ENCODE results near the gene TBC1D22A.
"Not testable (repeated sequence)": the region's sequence is repeated elsewhere in the genome, so short reads cannot be mapped to it uniquely, and the experiment has no call there.

The TBC1D22A gene

DNA sequence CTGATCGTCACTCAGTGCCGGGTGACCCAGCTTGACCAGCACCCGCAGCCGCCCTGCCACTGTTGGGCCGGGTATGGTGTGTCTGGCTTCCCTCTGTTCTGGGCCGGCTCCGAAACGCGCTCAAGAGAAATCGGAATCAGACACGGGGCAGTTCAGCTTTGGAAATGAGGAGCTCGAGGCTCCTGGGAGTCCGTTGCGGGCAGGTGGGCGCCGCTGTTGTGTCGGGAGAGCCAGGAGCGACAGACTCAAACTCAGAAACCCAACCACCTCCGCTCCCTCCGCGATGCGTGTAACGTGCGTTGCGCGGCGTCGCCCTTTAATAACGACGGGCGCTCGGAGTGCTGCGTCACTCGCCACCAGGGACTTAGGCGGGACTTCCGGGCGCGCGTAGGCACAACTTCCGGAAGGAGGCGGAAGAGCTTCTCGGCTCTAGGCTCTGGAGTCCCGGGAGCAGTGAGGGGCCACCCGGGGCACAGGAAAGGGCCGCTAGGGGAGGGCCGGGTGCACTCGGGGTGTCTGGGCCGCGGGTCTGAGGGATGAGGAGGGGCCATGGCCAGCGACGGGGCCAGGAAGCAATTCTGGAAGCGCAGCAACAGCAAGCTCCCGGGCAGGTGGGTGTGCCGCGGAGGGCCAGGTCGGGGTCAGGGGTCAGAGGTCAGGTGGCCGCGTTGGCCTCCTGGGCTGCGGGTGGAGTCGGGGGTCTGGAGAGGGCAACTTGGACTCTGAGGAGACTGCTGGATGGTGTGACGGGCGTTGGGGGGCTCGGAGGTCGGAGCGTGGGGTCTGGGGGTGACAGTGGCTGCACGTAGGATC, at the start of gene TBC1D22A:
Gene TBC1D22A, plus strand, starts transcription at position 413 of the 813 bp plus-strand sequence. Its CDS starts 137 bp downstream, at position 550.
- DNase-seq (ENCODE audit: low read depth in 2 of 2), result peak; percentile 87 to 91

- no peak for DNase-seq (ENCODE audit: low read depth in 2 of 2)
Measured at GRCh38 chr22:46714550-46714949, 47.9 kb upstream of the TBC1D22A start.

DNA sequence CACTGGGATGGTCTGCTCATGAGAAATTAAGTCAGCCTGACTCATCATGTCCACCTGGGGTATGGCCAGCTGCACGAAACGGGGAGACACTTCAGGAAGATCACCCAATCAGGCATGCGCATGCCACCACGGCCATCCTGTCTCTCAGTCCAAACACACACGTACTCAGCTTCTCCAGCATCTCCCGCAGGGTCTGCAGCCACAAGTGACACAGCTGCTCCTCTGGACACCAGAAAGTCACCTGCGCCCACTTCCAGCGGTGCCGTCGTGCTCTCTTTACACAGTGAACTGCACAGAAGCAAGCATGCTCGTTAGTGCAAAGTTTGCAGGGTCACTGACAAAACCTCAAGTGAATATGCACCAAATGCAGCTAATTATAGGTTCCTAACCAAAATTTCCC, 42.5 kb upstream of the TBC1D22A start:
- no peak for DNase-seq (ENCODE audit: low read depth in 2 of 2)

- no peak for DNase-seq (ENCODE audit: low read depth in 2 of 2)
Measured at GRCh38 chr22:46721501-46722085, 40.9 kb upstream of the TBC1D22A start.

GRCh38 chr22:46723882-46724281, 38.6 kb upstream of the TBC1D22A start:
- DNase-seq (ENCODE audit: low read depth in 2 of 2), result no peak

GRCh38 chr22:46725096-46725495, 37.4 kb upstream of the TBC1D22A start:
- DNase-seq (ENCODE audit: low read depth in 2 of 2), result no peak

DNA sequence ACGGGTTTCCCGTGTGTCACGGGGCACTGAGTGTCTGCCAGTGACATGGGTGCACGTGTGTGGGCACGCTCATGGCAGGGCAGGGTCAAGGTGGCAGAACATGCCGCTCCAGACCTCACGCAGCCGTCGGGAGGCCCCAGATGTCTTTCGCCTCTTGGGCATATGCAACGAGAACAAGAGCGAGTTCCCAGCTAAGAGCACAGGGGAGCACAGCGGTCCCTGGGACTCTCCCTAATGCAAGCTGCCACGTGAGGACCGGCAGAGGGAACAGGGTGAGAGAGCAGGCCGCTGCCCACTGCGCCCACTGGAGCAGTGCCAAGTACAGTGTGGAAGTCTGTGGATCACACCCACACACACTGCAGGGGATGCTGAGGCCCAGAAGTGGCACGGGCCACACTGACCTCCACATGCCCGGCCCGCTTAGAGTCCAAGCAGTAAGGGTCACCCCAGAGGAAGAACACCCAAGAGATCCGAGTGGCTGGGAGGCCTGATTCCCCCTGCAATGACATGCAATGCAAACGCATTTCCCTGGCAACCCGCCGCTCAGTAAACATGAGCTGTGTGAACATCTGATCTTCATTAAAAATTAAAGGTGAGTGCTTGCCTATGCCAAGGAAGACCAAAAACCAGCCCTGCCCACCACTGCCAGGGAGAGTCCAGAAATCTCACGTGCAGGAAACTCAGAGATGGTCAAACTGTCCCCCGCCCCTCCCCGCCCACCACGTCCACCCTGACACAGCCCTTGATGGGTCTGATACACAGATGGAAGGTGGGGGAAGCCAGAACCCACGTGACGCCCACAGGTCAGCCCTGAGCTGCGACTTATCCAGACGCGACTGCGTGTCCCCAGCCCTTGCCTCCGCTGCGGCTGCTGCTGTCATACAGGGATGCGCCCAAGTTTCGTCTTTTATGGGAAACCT, 36.1 kb upstream of the TBC1D22A start:
- no peak for DNase-seq (ENCODE audit: low read depth in 2 of 2)

GRCh38 chr22:46726986-46727317, 35.5 kb upstream of the TBC1D22A start:
- DNase-seq (ENCODE audit: low read depth in 2 of 2), result no peak

DNA sequence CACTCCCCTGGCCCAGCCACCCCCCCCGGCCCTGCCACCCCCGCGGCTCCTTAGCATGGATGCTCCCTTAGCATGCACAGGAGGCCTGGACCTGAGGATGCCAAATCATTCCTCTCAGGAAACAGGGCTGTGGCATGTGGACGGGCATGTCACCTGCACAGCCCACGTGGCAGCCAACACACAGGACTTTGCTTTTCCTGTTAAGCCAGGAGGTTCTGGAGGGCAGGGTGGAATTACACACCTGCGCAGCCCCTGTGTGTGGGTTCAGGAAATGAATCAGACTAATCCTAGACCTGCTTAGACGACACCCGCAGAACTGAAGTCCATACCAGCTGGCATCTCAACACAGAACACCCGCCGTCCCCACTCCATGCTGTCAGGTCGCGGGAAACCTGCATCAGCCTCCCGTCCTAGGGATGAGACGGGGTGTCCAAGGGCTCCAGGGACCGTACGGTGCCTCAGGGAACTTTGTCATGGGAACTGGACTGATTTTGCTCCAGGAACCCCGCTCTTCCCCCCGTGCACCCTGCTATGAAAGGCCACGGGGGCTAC, 34.6 kb upstream of the TBC1D22A start:
- DNase-seq (ENCODE audit: low read depth in 2 of 2), result no peak

DNA sequence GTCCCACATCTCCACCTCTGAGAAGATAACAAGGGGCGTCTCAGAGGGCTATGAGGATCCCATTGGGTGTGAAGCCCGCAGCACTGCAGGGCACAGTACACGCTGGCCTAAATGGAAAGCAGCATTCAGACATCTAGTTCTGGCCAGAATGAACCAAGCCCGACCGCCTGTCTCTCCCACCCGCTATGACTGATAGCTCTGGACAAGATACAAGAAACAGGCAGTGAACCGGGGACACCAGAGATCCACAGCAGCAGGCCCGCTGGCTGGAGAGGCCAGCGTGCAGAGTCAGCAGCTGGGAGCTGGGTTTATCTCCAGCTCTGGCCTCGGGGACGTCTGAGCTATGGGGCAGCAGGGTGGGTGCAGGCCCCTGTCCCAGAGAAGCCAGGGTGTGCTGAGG, 34.0 kb upstream of the TBC1D22A start:
- DNase-seq (ENCODE audit: low read depth in 2 of 2), result no peak

- no peak for DNase-seq (ENCODE audit: low read depth in 2 of 2)
Measured at GRCh38 chr22:46730568-46731245, 31.7 kb upstream of the TBC1D22A start.

DNA sequence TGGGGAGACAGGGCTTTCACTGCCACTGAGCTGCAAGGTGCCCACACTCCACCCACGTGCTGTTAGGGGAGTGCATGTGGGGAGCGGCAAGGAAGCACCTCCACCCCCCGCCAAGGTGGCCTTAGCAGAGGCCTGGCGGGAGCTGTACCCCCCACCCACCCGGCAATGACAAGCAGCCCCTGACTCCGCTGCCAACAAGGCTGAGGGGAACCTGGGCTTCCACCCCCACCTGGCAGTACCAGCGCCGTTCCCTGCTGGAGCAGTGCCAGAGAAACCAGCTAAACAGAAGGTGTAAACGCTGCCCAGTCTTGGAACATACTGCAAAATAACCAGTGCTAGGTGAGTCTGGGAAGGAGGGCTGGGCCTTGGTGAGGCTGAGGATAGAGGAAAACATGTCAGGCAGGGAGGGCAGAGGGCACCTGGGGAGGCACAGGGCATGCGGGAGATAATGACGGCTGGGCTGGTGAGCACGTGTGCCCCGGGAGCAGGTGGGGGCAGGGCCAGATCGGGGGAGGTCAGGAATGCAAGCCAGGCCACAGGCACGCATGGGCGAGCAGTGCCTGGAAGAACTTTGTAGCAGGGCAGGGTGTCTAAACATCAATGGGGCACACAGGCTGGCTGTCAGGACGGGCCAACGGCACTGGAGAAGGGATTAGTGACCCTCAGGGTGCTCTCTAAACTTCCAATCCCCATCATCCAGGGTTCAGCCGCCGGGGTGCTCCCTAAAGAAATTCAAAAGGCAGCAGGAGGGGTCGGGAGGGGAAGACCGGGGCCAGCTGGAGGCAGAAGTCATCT, 31.0 kb upstream of the TBC1D22A start:
- no peak for DNase-seq (ENCODE audit: low read depth in 2 of 2)

GRCh38 chr22:46732041-46732379, 30.4 kb upstream of the TBC1D22A start:
- DNase-seq (ENCODE audit: low read depth in 2 of 2), result no peak

DNA sequence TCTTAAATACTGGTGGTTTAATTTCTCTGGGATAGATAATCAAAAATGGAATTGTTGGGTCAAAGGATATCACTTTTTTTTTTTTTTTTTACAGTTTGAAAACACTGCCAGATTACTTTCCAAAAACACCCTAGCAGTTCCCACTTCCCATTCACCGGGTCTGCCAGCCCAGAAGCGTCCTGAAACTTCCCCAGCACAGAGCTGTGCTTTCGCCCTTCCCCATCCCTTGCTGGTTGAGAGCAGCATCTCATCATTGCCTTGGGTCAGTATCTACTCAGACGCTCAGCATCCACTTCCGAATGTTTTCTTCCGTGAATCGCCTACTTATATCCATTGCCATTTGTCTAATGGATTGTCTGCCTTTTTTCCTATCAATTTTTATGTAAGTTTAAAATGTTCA, 29.9 kb upstream of the TBC1D22A start:
- no peak for DNase-seq (ENCODE audit: low read depth in 2 of 2)

DNA sequence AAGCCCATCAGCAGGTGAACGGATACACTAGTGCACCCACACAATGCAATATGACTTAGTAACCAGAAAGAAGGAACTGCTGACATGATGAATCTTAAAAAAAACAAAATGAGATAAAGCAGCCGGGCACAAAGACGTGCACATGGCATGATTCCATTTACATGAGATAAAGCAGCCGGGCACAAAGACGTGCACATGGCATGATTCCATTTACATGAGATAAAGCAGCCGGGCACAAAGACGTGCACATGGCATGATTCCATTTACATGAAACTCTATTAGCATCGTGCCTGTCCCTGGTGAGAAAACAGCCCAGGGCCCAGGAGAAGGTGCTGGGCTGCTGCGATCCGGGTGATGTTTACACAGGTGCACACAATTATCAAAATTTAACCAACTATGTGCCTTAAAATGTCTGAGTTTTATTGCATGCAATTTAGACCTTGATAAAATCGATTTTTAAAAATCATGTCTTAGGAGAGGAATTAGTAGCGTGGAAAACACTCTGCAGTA, 28.2 kb upstream of the TBC1D22A start:
- not testable (repeated sequence) for DNase-seq (ENCODE audit: low read depth in 2 of 2)

GRCh38 chr22:46734830-46735453, 27.5 kb upstream of the TBC1D22A start:
- DNase-seq (ENCODE audit: low read depth in 2 of 2), result peak; percentile 25 to 31

- DNase-seq (ENCODE audit: low read depth in 2 of 2), result no peak
Measured at GRCh38 chr22:46735747-46736608, 26.5 kb upstream of the TBC1D22A start.

- DNase-seq (ENCODE audit: low read depth in 2 of 2), result no peak
Measured at GRCh38 chr22:46736705-46737104, 25.7 kb upstream of the TBC1D22A start.
